ENCODE results near the gene SIAH1. TPM values are rescaled to one million over a fixed set of nuclear protein-coding genes. Genes with fewer than 3 reads are reported as not detected.

SIAH1 gene
- polyA plus RNA-seq, 1 donor (not counting 4 experiments of a cell fraction or from before 2014, with no cell fraction given): 19.0 TPM

DNA sequence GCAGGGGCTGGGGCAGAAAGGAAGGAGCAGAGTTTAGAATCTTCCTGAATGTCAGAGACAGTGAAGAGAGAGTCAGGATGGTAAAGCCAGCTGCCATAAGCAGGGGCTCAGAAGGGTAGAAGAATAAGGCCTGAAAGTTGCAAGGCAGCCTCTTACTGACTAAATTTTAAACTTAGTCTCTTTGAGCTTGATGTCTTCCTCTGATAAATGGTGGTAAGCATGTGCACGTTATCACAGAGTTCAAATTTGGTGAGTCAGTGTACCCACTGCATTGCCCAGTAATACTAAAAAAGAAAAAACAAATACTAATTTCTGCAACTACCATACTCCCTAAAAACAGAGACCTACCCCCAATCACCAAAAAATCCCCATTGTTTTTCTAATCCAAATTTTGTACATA, 45.2 kb downstream of the SIAH1 start:
- Histone ChIP-seq H3K4me1 (ENCODE audit: control insufficient read depth, extremely low read depth, insufficient read depth, low read length) (no peaks in the 10 kb centered on the region), H3K4me2 (ENCODE audit: control insufficient read depth, extremely low read depth, insufficient read depth, low read depth, low read length) (no peak overlapping the region), H3K4me3 (ENCODE audit: control insufficient read depth in 2 of 3, extremely low read depth in 1 of 3, insufficient read depth in 2 of 3, low read depth in 1 of 3, low read length in 3 of 3) (no peak overlapping the region), H3K79me2 (ENCODE audit: control insufficient read depth, insufficient read depth, low read length) (no peaks in the 10 kb centered on the region), H3K9me3 (ENCODE audit: control insufficient read depth, low read depth, low read length) (no peaks in the 10 kb centered on the region), H3K9me1 (ENCODE audit: control insufficient read depth, extremely low read depth, insufficient read depth, low read length) (no peaks in the 10 kb centered on the region), H3K27me3 (ENCODE audit: control insufficient read depth, extremely low read depth, insufficient read depth, low read length) (no peaks in the 10 kb centered on the region), H3K27ac (ENCODE audit: control insufficient read depth, insufficient read depth, low read length) (no peak overlapping the region), H3K9ac (ENCODE audit: control insufficient read depth, extremely low read depth, insufficient read depth, low read length) (no peak overlapping the region), H2AFZ (ENCODE audit: control insufficient read depth, low read length) (no peak overlapping the region), H4K20me1 (ENCODE audit: control insufficient read depth, extremely low read depth, insufficient read depth, low read length) (no peaks in the 10 kb centered on the region), H3K36me3 (ENCODE audit: control insufficient read depth in 2 of 2, extremely low read depth in 1 of 2, insufficient read depth in 2 of 2, low read length in 2 of 2) (peaks cover 7 to 11% of the 10 kb centered on the region in 2 experiments)
- DNase-seq (ENCODE audit: low read depth, low spot score): no peak
- dilution Hi-C loops (cut with MboI; ENCODE audit: extremely low pct_ligation_motif_present, low sequenced_read_pairs): no loop called here
- no peak for TF ChIP-seq EZH2 (IDR thresholded peaks at IDR 0.05; ENCODE audit: low read length)
- no peak for TF ChIP-seq CTCF (optimal IDR thresholded peaks at IDR 0.05 in 1 of 3, IDR thresholded peaks at IDR 0.05 in 1 of 3, conservative IDR thresholded peaks at IDR 0.05 in 1 of 3; ENCODE audit: extremely low read depth in 1 of 3, insufficient read depth in 2 of 3, low read length in 3 of 3)
- no peak for FAIRE-seq

DNA sequence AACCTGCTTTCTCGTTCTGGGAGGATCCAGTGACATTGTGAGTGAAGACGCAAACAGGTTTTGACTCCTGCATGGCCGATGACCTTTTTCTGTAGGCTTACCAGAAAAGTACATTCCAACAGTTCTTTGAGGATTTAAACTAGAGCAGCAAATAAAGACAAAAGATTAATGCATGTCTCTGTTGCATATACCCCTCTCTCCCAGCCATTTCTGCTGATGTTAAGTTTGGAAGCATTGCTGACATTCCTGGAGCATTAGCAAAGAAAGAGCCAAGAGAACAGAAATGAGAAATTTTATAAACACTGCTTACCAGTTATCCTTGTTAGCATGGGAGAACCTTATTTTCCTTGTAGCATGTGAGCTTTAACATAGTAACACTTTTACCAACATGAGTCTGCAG, 49.3 kb downstream of the SIAH1 start:
- no peaks in the 10 kb centered on the region for H4K20me1 ChIP-seq (ENCODE audit: control insufficient read depth, extremely low read depth, insufficient read depth, low read length)
- H3K9ac ChIP-seq (ENCODE audit: control insufficient read depth, extremely low read depth, insufficient read depth, low read length): no peak overlapping the region
- DNase-seq (ENCODE audit: low read depth, low spot score) (no peak), FAIRE-seq (no peak)
- no peaks in the 10 kb centered on the region for H3K27me3 ChIP-seq (ENCODE audit: control insufficient read depth, extremely low read depth, insufficient read depth, low read length)
- H2AFZ ChIP-seq (ENCODE audit: control insufficient read depth, low read length): no peak overlapping the region
- no peak overlapping the region for H3K27ac ChIP-seq (ENCODE audit: control insufficient read depth, insufficient read depth, low read length)
- H3K79me2 ChIP-seq (ENCODE audit: control insufficient read depth, insufficient read depth, low read length): no peaks in the 10 kb centered on the region
- no peaks in the 10 kb centered on the region for H3K9me1 ChIP-seq (ENCODE audit: control insufficient read depth, extremely low read depth, insufficient read depth, low read length)
- TF ChIP-seq EZH2 (IDR thresholded peaks at IDR 0.05; ENCODE audit: low read length) (no peak), CTCF (optimal IDR thresholded peaks at IDR 0.05 in 1 of 3, IDR thresholded peaks at IDR 0.05 in 1 of 3, conservative IDR thresholded peaks at IDR 0.05 in 1 of 3; ENCODE audit: extremely low read depth in 1 of 3, insufficient read depth in 2 of 3, low read length in 3 of 3) (no peak)
- no peak overlapping the region for H3K4me2 ChIP-seq (ENCODE audit: control insufficient read depth, extremely low read depth, insufficient read depth, low read depth, low read length)
- peaks cover 12 to 13% of the 10 kb centered on the region in 2 experiments for H3K36me3 ChIP-seq (ENCODE audit: control insufficient read depth in 2 of 2, extremely low read depth in 1 of 2, insufficient read depth in 2 of 2, low read length in 2 of 2)
- dilution Hi-C loops (cut with MboI; ENCODE audit: extremely low pct_ligation_motif_present, low sequenced_read_pairs): no loop called here
- no peaks in the 10 kb centered on the region for H3K9me3 ChIP-seq (ENCODE audit: control insufficient read depth, low read depth, low read length)
- H3K4me1 ChIP-seq (ENCODE audit: control insufficient read depth, extremely low read depth, insufficient read depth, low read length): no peaks in the 10 kb centered on the region
- no peak overlapping the region for H3K4me3 ChIP-seq (ENCODE audit: control insufficient read depth in 2 of 3, extremely low read depth in 1 of 3, insufficient read depth in 2 of 3, low read depth in 1 of 3, low read length in 3 of 3)
